ENCODE data around the gene MRPL11. TPM values are rescaled to one million over a fixed set of nuclear protein-coding genes. Genes with fewer than 3 reads are reported as not detected.

MRPL11 gene
- total and polyA plus RNA-seq, 2 donors (not counting 1 experiment from before 2014, with no cell fraction given) = 32.7 to 35.7 TPM

DNA sequence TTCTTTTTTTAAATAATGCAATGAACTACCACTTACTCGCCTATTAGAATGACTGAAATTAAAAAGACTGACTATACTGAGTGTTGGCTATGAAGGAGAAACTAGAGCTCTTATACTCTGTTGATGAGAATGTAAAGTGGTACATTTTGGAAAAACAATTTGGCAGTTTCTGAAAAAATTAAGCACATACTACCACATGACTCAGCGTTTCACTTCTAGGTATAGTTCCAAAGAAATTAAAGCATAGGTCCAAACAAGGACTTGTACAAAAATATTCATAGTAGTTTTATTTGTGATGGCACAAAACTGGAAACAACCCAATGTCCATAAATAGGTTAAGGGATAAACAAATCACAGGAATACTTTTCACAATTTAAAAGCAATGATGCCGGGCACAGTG is 44.7 kb downstream of the MRPL11 start:
- Histone ChIP-seq H3K4me3 (replicated peaks in 1 of 4; ENCODE audit: control extremely low read depth in 1 of 4, insufficient read depth in 1 of 4, low read depth in 3 of 4, low read length in 4 of 4) (no peak overlapping the region), H3K4me2 (ENCODE audit: extremely low read depth, insufficient read depth, low read length) (no peak overlapping the region), H3K36me3 (ENCODE audit: control insufficient read depth, insufficient read depth, low read length) (no peaks in the 10 kb centered on the region), H4K20me1 (ENCODE audit: control insufficient read depth, extremely low read depth, insufficient read depth, low read length) (no peaks in the 10 kb centered on the region), H3K9me3 (ENCODE audit: control insufficient read depth, insufficient read depth, low read depth, low read length) (no peaks in the 10 kb centered on the region), H3K9ac (ENCODE audit: insufficient read depth, low read length) (no peak overlapping the region), H3K79me2 (ENCODE audit: control insufficient read depth, insufficient read depth, low read length) (no peaks in the 10 kb centered on the region), H2AFZ (ENCODE audit: low read length) (no peak overlapping the region), H3K27ac (ENCODE audit: insufficient read depth, low read length) (no peak overlapping the region), H3K4me1 (ENCODE audit: control insufficient read depth, extremely low read depth, insufficient read depth, low read length) (no peaks in the 10 kb centered on the region), H3K27me3 (ENCODE audit: control insufficient read depth, insufficient read depth, low read length) (no peaks in the 10 kb centered on the region)
- TF ChIP-seq EZH2 (IDR thresholded peaks at IDR 0.05; ENCODE audit: low read length, missing control alignments) = no peak
- TF ChIP-seq, protein P1, sequence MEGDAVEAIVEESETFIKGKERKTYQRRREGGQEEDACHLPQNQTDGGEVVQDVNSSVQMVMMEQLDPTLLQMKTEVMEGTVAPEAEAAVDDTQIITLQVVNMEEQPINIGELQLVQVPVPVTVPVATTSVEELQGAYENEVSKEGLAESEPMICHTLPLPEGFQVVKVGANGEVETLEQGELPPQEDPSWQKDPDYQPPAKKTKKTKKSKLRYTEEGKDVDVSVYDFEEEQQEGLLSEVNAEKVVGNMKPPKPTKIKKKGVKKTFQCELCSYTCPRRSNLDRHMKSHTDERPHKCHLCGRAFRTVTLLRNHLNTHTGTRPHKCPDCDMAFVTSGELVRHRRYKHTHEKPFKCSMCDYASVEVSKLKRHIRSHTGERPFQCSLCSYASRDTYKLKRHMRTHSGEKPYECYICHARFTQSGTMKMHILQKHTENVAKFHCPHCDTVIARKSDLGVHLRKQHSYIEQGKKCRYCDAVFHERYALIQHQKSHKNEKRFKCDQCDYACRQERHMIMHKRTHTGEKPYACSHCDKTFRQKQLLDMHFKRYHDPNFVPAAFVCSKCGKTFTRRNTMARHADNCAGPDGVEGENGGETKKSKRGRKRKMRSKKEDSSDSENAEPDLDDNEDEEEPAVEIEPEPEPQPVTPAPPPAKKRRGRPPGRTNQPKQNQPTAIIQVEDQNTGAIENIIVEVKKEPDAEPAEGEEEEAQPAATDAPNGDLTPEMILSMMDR (conservative IDR thresholded peaks at IDR 0.05 in 1 of 2, IDR thresholded peaks at IDR 0.05 in 1 of 2; ENCODE audit: low read depth in 1 of 2, low read length in 2 of 2) = no peak
- no peak for DNase-seq (ENCODE audit: low read depth in 2 of 2)

DNA sequence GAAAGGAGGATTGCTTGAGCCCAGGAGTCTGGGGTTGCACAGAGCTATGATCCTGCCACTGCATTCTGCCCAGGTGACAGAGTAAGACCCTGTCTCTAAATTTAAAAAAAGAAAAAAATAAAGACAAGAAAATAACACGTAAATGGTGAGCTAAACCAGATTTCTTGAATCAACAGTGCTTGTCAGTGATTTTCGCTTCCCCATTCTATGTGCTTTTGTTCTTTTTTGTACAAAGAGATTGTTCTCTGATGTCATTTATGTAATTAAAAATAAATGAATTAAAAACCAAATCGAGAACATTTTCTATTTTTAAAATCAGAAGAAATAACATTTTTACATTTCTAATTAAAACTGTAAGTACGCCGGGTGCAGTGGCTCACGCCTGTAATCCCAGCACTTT is 47.3 kb downstream of the MRPL11 start:
- H4K20me1 ChIP-seq (ENCODE audit: control insufficient read depth, extremely low read depth, insufficient read depth, low read length) = no peaks in the 10 kb centered on the region
- no peak overlapping the region for H2AFZ ChIP-seq (ENCODE audit: low read length)
- no peaks in the 10 kb centered on the region for H3K79me2 ChIP-seq (ENCODE audit: control insufficient read depth, insufficient read depth, low read length)
- no peaks in the 10 kb centered on the region for H3K27me3 ChIP-seq (ENCODE audit: control insufficient read depth, insufficient read depth, low read length)
- H3K4me2 ChIP-seq (ENCODE audit: extremely low read depth, insufficient read depth, low read length) = no peak overlapping the region
- H3K9me3 ChIP-seq (ENCODE audit: control insufficient read depth, insufficient read depth, low read depth, low read length) = no peaks in the 10 kb centered on the region
- no peak overlapping the region for H3K27ac ChIP-seq (ENCODE audit: insufficient read depth, low read length)
- no peak overlapping the region for H3K4me3 ChIP-seq (replicated peaks in 1 of 4; ENCODE audit: control extremely low read depth in 1 of 4, insufficient read depth in 1 of 4, low read depth in 3 of 4, low read length in 4 of 4)
- H3K36me3 ChIP-seq (ENCODE audit: control insufficient read depth, insufficient read depth, low read length) = no peaks in the 10 kb centered on the region
- TF ChIP-seq EZH2 (IDR thresholded peaks at IDR 0.05; ENCODE audit: low read length, missing control alignments) = no peak
- TF ChIP-seq, protein P1 (conservative IDR thresholded peaks at IDR 0.05 in 1 of 2, IDR thresholded peaks at IDR 0.05 in 1 of 2; ENCODE audit: low read depth in 1 of 2, low read length in 2 of 2) = no peak
- no peak overlapping the region for H3K9ac ChIP-seq (ENCODE audit: insufficient read depth, low read length)
- no peak for DNase-seq (ENCODE audit: low read depth in 2 of 2)
- H3K4me1 ChIP-seq (ENCODE audit: control insufficient read depth, extremely low read depth, insufficient read depth, low read length) = no peaks in the 10 kb centered on the region

DNA sequence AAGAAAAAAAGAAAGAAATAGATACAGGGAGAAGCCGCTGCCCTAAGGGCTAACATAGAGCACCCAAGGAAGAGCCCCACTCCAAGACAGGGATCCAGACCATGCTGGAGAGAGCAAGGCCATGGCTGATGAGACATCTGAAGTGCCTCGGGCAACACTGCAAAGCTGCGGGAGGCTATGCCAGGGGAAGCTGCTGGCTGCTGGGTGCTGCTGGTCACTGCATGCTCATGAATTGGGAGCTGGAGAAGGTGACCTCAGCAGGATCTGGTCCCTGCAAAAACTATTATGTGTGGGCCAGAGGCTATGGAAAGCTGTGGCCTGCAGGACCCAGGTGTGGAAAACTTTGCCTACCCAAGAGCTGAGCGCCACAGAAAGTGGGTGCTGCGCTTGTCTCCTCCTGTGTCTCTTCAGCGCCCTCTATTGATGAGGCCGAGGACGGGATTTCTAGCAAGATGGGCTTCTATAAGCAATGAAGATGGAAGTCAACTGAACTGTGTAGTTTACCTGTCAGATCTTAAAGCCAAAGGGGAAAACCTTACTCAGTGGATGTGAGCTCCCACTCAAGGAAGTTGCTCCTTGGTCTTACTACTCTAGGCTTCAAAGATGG is 49.8 kb downstream of the MRPL11 start:
- H3K9ac ChIP-seq (ENCODE audit: insufficient read depth, low read length) = no peak overlapping the region
- H3K4me3 ChIP-seq (replicated peaks in 1 of 4; ENCODE audit: control extremely low read depth in 1 of 4, insufficient read depth in 1 of 4, low read depth in 3 of 4, low read length in 4 of 4) = no peak overlapping the region
- peak; percentile 56 to 77 for DNase-seq (ENCODE audit: low read depth in 2 of 2)
- H3K27me3 ChIP-seq (ENCODE audit: control insufficient read depth, insufficient read depth, low read length) = no peaks in the 10 kb centered on the region
- no peak for TF ChIP-seq EZH2 (IDR thresholded peaks at IDR 0.05; ENCODE audit: low read length, missing control alignments)
- TF ChIP-seq, protein P1 (conservative IDR thresholded peaks at IDR 0.05 in 1 of 2, IDR thresholded peaks at IDR 0.05 in 1 of 2; ENCODE audit: low read depth in 1 of 2, low read length in 2 of 2) = peak; percentile 87 to 91
- H3K4me2 ChIP-seq (ENCODE audit: extremely low read depth, insufficient read depth, low read length) = no peak overlapping the region
- H3K9me3 ChIP-seq (ENCODE audit: control insufficient read depth, insufficient read depth, low read depth, low read length) = no peaks in the 10 kb centered on the region
- peaks cover 2% of the 10 kb centered on the region for H3K4me1 ChIP-seq (ENCODE audit: control insufficient read depth, extremely low read depth, insufficient read depth, low read length)
- no peak overlapping the region for H3K27ac ChIP-seq (ENCODE audit: insufficient read depth, low read length)
- H4K20me1 ChIP-seq (ENCODE audit: control insufficient read depth, extremely low read depth, insufficient read depth, low read length) = no peaks in the 10 kb centered on the region
- no peaks in the 10 kb centered on the region for H3K36me3 ChIP-seq (ENCODE audit: control insufficient read depth, insufficient read depth, low read length)
- no peak overlapping the region for H2AFZ ChIP-seq (ENCODE audit: low read length)
- no peaks in the 10 kb centered on the region for H3K79me2 ChIP-seq (ENCODE audit: control insufficient read depth, insufficient read depth, low read length)

All from fibroblast of lung (primary cell).